ENCODE results near the gene WFIKKN1. TPM values are rescaled to one million over a fixed set of nuclear protein-coding genes. Genes with fewer than 3 reads are reported as not detected.

The WFIKKN1 gene
- total and polyA plus RNA-seq, 10 donors = 0.15 to 1.8 (median 0.94) TPM

GRCh38 chr16:627454-628239 lies 3.1 kb upstream of the WFIKKN1 start:
- no peak overlapping the region for H3K27ac ChIP-seq
- H3K9me3 ChIP-seq = no peaks in the 10 kb centered on the region
- intact Hi-C loops (cut with DNase I; ENCODE audit: low total_unique reads) = no loop called here
- 89 to 94% (median 91%) methylated on average over 38 to 50 of the region's 50 CpGs for WGBS, 5 donors
- peaks cover 0 to 13% (median 0%) of the 10 kb centered on the region in 7 donors for H3K27me3 ChIP-seq (replicated peaks in 1 of 7)
- no peak for TF ChIP-seq POLR2A (IDR thresholded peaks at IDR 0.05)
- TF ChIP-seq POLR2AphosphoS5 (IDR thresholded peaks at IDR 0.05) = no peak
- TF ChIP-seq, protein P1, sequence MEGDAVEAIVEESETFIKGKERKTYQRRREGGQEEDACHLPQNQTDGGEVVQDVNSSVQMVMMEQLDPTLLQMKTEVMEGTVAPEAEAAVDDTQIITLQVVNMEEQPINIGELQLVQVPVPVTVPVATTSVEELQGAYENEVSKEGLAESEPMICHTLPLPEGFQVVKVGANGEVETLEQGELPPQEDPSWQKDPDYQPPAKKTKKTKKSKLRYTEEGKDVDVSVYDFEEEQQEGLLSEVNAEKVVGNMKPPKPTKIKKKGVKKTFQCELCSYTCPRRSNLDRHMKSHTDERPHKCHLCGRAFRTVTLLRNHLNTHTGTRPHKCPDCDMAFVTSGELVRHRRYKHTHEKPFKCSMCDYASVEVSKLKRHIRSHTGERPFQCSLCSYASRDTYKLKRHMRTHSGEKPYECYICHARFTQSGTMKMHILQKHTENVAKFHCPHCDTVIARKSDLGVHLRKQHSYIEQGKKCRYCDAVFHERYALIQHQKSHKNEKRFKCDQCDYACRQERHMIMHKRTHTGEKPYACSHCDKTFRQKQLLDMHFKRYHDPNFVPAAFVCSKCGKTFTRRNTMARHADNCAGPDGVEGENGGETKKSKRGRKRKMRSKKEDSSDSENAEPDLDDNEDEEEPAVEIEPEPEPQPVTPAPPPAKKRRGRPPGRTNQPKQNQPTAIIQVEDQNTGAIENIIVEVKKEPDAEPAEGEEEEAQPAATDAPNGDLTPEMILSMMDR (IDR thresholded peaks at IDR 0.05 in 8 of 11, conservative IDR thresholded peaks at IDR 0.05 in 3 of 11) = no peak
- DNase-seq = peak; percentile 74
- peaks cover 0 to 54% (median 36%) of the 10 kb centered on the region in 6 donors for H3K36me3 ChIP-seq
- H3K4me3 ChIP-seq = no peak overlapping the region
- H3K4me1 ChIP-seq = peaks cover 0 to 36% (median 18%) of the 10 kb centered on the region in 6 donors

GRCh38 chr16:628321-629061 lies 2.3 kb upstream of the WFIKKN1 start:
- peak overlapping the region in 3 of 8 donors; percentile 39 to 48 (median 48) for H3K27ac ChIP-seq
- WGBS, 5 donors = 91 to 95% (median 94%) methylated on average over 19 to 33 of the region's 33 CpGs
- peaks cover 0 to 63% (median 45%) of the 10 kb centered on the region in 6 donors for H3K36me3 ChIP-seq
- H3K4me3 ChIP-seq = no peak overlapping the region
- peaks cover 0 to 38% (median 18%) of the 10 kb centered on the region in 6 donors for H3K4me1 ChIP-seq
- H3K27me3 ChIP-seq (replicated peaks in 1 of 7) = peaks cover 0 to 13% (median 0%) of the 10 kb centered on the region in 7 donors
- TF ChIP-seq POLR2AphosphoS5 (IDR thresholded peaks at IDR 0.05) (no peak), POLR2A (IDR thresholded peaks at IDR 0.05) (no peak)
- TF ChIP-seq, protein P1 (IDR thresholded peaks at IDR 0.05 in 8 of 11, conservative IDR thresholded peaks at IDR 0.05 in 3 of 11) = no peak
- peak; percentile 76 for DNase-seq
- intact Hi-C loops (cut with DNase I; ENCODE audit: low total_unique reads) = no loop called here
- no peaks in the 10 kb centered on the region for H3K9me3 ChIP-seq

- Histone ChIP-seq H3K36me3 (peaks cover 0 to 71% (median 51%) of the 10 kb centered on the region in 6 donors), H3K27ac (peak overlapping the region in 4 of 8 donors; percentile 25 to 48 (median 44)), H3K4me3 (no peak overlapping the region), H3K27me3 (replicated peaks in 1 of 7) (peaks cover 0 to 13% (median 0%) of the 10 kb centered on the region in 7 donors), H3K4me1 (peaks cover 0 to 42% (median 19%) of the 10 kb centered on the region in 6 donors), H3K9me3 (no peaks in the 10 kb centered on the region)
- peak; percentile 72 for DNase-seq
- intact Hi-C loops (cut with DNase I; ENCODE audit: low total_unique reads) = no loop called here
- TF ChIP-seq POLR2A (IDR thresholded peaks at IDR 0.05) = no peak
- TF ChIP-seq POLR2AphosphoS5 (IDR thresholded peaks at IDR 0.05) = peak in 1 of 3 donors; percentile 22
- 77 to 85% (median 82%) methylated on average over 17 to 29 of the region's 29 CpGs for WGBS, 5 donors
Observed at GRCh38 chr16:629185-629832, 1.5 kb upstream of the WFIKKN1 start.

- peak; percentile 67 for DNase-seq
- intact Hi-C loops (cut with DNase I; ENCODE audit: low total_unique reads) = no loop called here
- TF ChIP-seq, protein P1 (IDR thresholded peaks at IDR 0.05 in 8 of 11, conservative IDR thresholded peaks at IDR 0.05 in 3 of 11) = no peak
- Histone ChIP-seq H3K4me3 (no peak overlapping the region), H3K27ac (peak overlapping the region in 5 of 8 donors; percentile 14 to 48 (median 39)), H3K36me3 (peaks cover 0 to 74% (median 51%) of the 10 kb centered on the region in 6 donors), H3K27me3 (replicated peaks in 1 of 7) (peaks cover 0 to 13% (median 0%) of the 10 kb centered on the region in 7 donors), H3K9me3 (no peaks in the 10 kb centered on the region), H3K4me1 (peaks cover under 1 to 47% (median 23%) of the 10 kb centered on the region in 6 donors)
- WGBS, 5 donors = 46 to 74% (median 56%) methylated on average over 5 to 11 of the region's 11 CpGs
Observed at GRCh38 chr16:629833-630248, 944 bp upstream of the WFIKKN1 start.

Data from spleen (tissue), 11 donors.